Endothelial cell (in vitro differentiated cells): ENCODE measurements around the gene STXBP5L. TPM values are rescaled to one million over a fixed set of nuclear protein-coding genes. Genes with fewer than 3 reads are reported as not detected.
A peak's percentile ranks its signal among the peaks of the same experiment; 100 is the strongest.
"Not testable (repeated sequence)": the region's sequence is repeated elsewhere in the genome, so short reads cannot be mapped to it uniquely, and the experiment has no call there.

Experiments used
- DNase-seq: peaks from one replicate; pipeline ENCODE4 v3.0.0; 2021; ENCODE audit warnings: low spot score
- H3K27ac Mint-ChIP-seq: one replicate; pipeline ENCODE4 v1.8.0; 2021; ENCODE audit warnings: mixed read lengths, inconsistent platforms; ENCODE audit not compliant: unreplicated experiment
- H3K27me3 Mint-ChIP-seq: one replicate; pipeline ENCODE4 v1.8.0; 2021; ENCODE audit warnings: mild to moderate bottlenecking, moderate library complexity, mixed read lengths, inconsistent platforms; ENCODE audit not compliant: unreplicated experiment
- H3K36me3 Mint-ChIP-seq: one replicate; pipeline ENCODE4 v1.8.0; 2021; ENCODE audit warnings: mild to moderate bottlenecking, low read depth, mixed read lengths, inconsistent platforms; ENCODE audit not compliant: unreplicated experiment
- H3K4me1 Mint-ChIP-seq: one replicate; pipeline ENCODE4 v1.8.0; 2021; ENCODE audit warnings: mild to moderate bottlenecking, mixed read lengths, inconsistent platforms; ENCODE audit not compliant: unreplicated experiment
- H3K4me3 Mint-ChIP-seq: one replicate; pipeline ENCODE4 v1.8.0; 2021; ENCODE audit warnings: mild to moderate bottlenecking, mixed read lengths, inconsistent platforms; ENCODE audit not compliant: unreplicated experiment
- H3K9me3 Mint-ChIP-seq: one replicate; pipeline ENCODE4 v1.8.0; 2021; ENCODE audit warnings: mixed read lengths, inconsistent platforms; ENCODE audit not compliant: unreplicated experiment
- CTCF ChIP-seq: fragments of 200-600 bp; sonication (generic); IDR thresholded peaks from one replicate; pipeline ENCODE4 v1.5.0; 2021; ENCODE audit warnings: antibody characterized with exemption; ENCODE audit not compliant: unreplicated experiment
- total RNA-seq: library from RNA; stranded (reverse); fragmentation: NEBNext Ultra II Directional; extraction: Animal tissue kit (Norgen Biotek cat#: 25700); gene quantifications from one replicate; pipeline ENCODE4 v1.2.1, GENCODE V29; 2021; ENCODE audit not compliant: unreplicated experiment

The STXBP5L gene
- total RNA-seq, 1 donor from 2014 or later, result 14.6 TPM

GRCh38 chr3:121072133-121072532, 164.1 kb downstream of the STXBP5L start:
- Mint-ChIP-seq H3K4me1 (peaks cover 26% of the 10 kb centered on the region), H3K9me3 (no peaks in the 10 kb centered on the region), H3K27me3 (peaks cover 6% of the 10 kb centered on the region), H3K4me3 (no peak overlapping the region), H3K36me3 (peaks cover 15% of the 10 kb centered on the region), H3K27ac (peak overlapping the region; percentile 28)
- no peak for DNase-seq
- TF ChIP-seq CTCF, result no peak

GRCh38 chr3:121073011-121073410, 165.0 kb downstream of the STXBP5L start:
- Mint-ChIP-seq H3K27me3 (peaks cover 7% of the 10 kb centered on the region), H3K4me1 (peaks cover 26% of the 10 kb centered on the region)

GRCh38 chr3:121075191-121075590, 167.2 kb downstream of the STXBP5L start:
- no peak for DNase-seq
- no peak for TF ChIP-seq CTCF
- H3K4me1 Mint-ChIP-seq, result peaks cover 23% of the 10 kb centered on the region
- no peak overlapping the region for H3K27ac Mint-ChIP-seq
- peaks cover 7% of the 10 kb centered on the region for H3K27me3 Mint-ChIP-seq
- H3K36me3 Mint-ChIP-seq, result peaks cover 24% of the 10 kb centered on the region
- no peak overlapping the region for H3K4me3 Mint-ChIP-seq
- no peaks in the 10 kb centered on the region for H3K9me3 Mint-ChIP-seq

More at GRCh38 chr3:121073011-121073410, 165.0 kb downstream of the STXBP5L start:
- DNase-seq, result no peak
- Mint-ChIP-seq H3K36me3 (peaks cover 24% of the 10 kb centered on the region), H3K27ac (no peak overlapping the region), H3K9me3 (no peaks in the 10 kb centered on the region), H3K4me3 (no peak overlapping the region)
- TF ChIP-seq CTCF, result no peak

- not testable (repeated sequence) for H3K9me3 Mint-ChIP-seq, H3K27ac Mint-ChIP-seq
Observed at GRCh38 chr3:121078378-121079101, 170.5 kb downstream of the STXBP5L start.

GRCh38 chr3:121096953-121097352, 188.9 kb downstream of the STXBP5L start:
- DNase-seq, result no peak
- Mint-ChIP-seq H3K4me1 (peaks cover 3% of the 10 kb centered on the region), H3K4me3 (no peak overlapping the region), H3K9me3 (no peaks in the 10 kb centered on the region), H3K27me3 (peaks cover 2% of the 10 kb centered on the region), H3K27ac (no peak overlapping the region), H3K36me3 (peaks cover 4% of the 10 kb centered on the region)
- no peak for TF ChIP-seq CTCF

More at GRCh38 chr3:121078378-121079101, 170.5 kb downstream of the STXBP5L start:
- not testable (repeated sequence) for DNase-seq, H3K4me3 Mint-ChIP-seq, H3K4me1 Mint-ChIP-seq, H3K27me3 Mint-ChIP-seq
- H3K36me3 Mint-ChIP-seq, result peaks cover 24% of the 10 kb centered on the region

GRCh38 chr3:121111086-121111485, 203.1 kb downstream of the STXBP5L start:
- H3K9me3 Mint-ChIP-seq, H3K27me3 Mint-ChIP-seq, H3K27ac Mint-ChIP-seq, H3K4me3 Mint-ChIP-seq, H3K4me1 Mint-ChIP-seq, H3K36me3 Mint-ChIP-seq, DNase-seq: not testable (repeated sequence)
